Fibroblast of villous mesenchyme (primary cell): ENCODE measurements around the gene C17orf100. TPM values are rescaled to one million over a fixed set of nuclear protein-coding genes. Genes with fewer than 3 reads are reported as not detected.

Experiments used
- DNase-seq: peaks from one replicate; pipeline ENCODE4 v3.0.0-alpha.2; 2010; ENCODE audit warnings: low read depth
- H3K4me3 ChIP-seq: 2 replicates; pipeline ENCODE4 v1.5.1; 2011; ENCODE audit warnings: low read depth, mild to moderate bottlenecking, low read length
- CTCF ChIP-seq: IDR thresholded peaks from 2 replicates; pipeline ENCODE4 v1.5.1; 2012; ENCODE audit warnings: low read depth, mild to moderate bottlenecking, low read length; ENCODE audit not compliant: insufficient read depth
- total RNA-seq: library from RNA; depleted of rRNA; stranded (reverse); fragments of >200 nt; gene quantifications from 2 replicates; pipeline ENCODE4 v1.2.3, GENCODE V29; 2012

C17orf100 gene
- total RNA-seq, 1 donor, result 0.43 TPM

GRCh38 chr17:6676802-6677157 is 25.2 kb downstream of the C17orf100 start:
- TF ChIP-seq CTCF, result no peak
- H3K4me3 ChIP-seq, result no peak overlapping the region
- no peak for DNase-seq

GRCh38 chr17:6677158-6677831 is 25.7 kb downstream of the C17orf100 start:
- DNase-seq, result peak; percentile 39
- TF ChIP-seq CTCF, result no peak
- H3K4me3 ChIP-seq, result no peak overlapping the region

- no peak for TF ChIP-seq CTCF
These were observed 26.4 kb downstream of the C17orf100 start for GRCh38 chr17:6677946-6678345.

GRCh38 chr17:6679241-6679640 is 27.7 kb downstream of the C17orf100 start:
- no peak overlapping the region for H3K4me3 ChIP-seq
- TF ChIP-seq CTCF, result no peak
- no peak for DNase-seq

More at GRCh38 chr17:6677946-6678345, 26.4 kb downstream of the C17orf100 start:
- DNase-seq, result no peak
- no peak overlapping the region for H3K4me3 ChIP-seq

GRCh38 chr17:6681176-6681575 is 29.6 kb downstream of the C17orf100 start:
- H3K4me3 ChIP-seq, result no peak overlapping the region
- no peak for TF ChIP-seq CTCF
- DNase-seq, result no peak

GRCh38 chr17:6681671-6682070 is 30.1 kb downstream of the C17orf100 start:
- DNase-seq, result no peak
- H3K4me3 ChIP-seq, result no peak overlapping the region
- no peak for TF ChIP-seq CTCF

- no peak for TF ChIP-seq CTCF
- DNase-seq, result no peak
- no peak overlapping the region for H3K4me3 ChIP-seq
These were observed 30.8 kb downstream of the C17orf100 start for GRCh38 chr17:6682339-6682738.
